K562 (cell line): Measurements from ENCODE around the gene DDX43. TPM values are rescaled to one million over a fixed set of nuclear protein-coding genes. Genes with fewer than 3 reads are reported as not detected.

Experiments used
- ATAC-seq: fragments of 200-7000 bp; cut with Tn5 transposase; 3 replicates; pipeline ENCODE4 v1.9.1; 2020; ENCODE audit warnings: moderate library complexity
- BruUV-seq: library from RNA; stranded (reverse); fragments of 400-500 nt; replicated peaks from 2 replicates; lab custom pipeline; 2021; lab: Mats Ljungman, UMichigan
- CTCF ChIA-PET: fragments of 300-600 bp; formaldehyde crosslinking; extraction: SDS; loops from one replicate; lab custom pipeline; 2021; ENCODE audit warnings: low intra/inter-chr PET ratio; lab: Yijun Ruan, JAX
- POLR2A ChIA-PET: fragments of 300-600, 350-650 bp; sonication (Branson Sonifier 250); formaldehyde crosslinking; extraction: SDS; loops from one replicate; lab custom pipeline; 2021; ENCODE audit warnings: antibody characterized with exemption, inconsistent platforms; lab: Yijun Ruan, JAX
- DNase-seq, 4 experiments: peaks; one replicate each; pipeline versions ENCODE4 v3.0.0 to v3.0.0-alpha.2; 2011 to 2018; ENCODE audit warnings: low spot score in 3 of 4, mixed read lengths in 3 of 4; ENCODE audit errors: extremely low read depth in 1 of 4
- FAIRE-seq: peaks from 2 replicates; lab custom pipeline; 2011; peaks lifted over from hg19 to GRCh38; lab: Jason Lieb, UNC
- H2AFZ ChIP-seq: 2 replicates; pipeline ENCODE4 v1.6.0; 2011; ENCODE audit warnings: low read depth, low read length, control low read depth, inconsistent platforms
- H3K27ac ChIP-seq: fragments of 200-600 bp; 3 replicates; pipeline ENCODE4 v1.8.0; 2011; ENCODE audit warnings: low read depth, mild to moderate bottlenecking, control low read depth, inconsistent platforms, low read length, moderate library complexity, mixed read lengths; ENCODE audit errors: extremely low read depth
- H3K27me3 ChIP-seq, 2 experiments: fragments of 300-600 bp in 1 of 2; 2 replicates in 1 of 2; 3 replicates in 1 of 2; pipeline versions ENCODE4 v1.6.0 to v1.8.0; 2011; ENCODE audit warnings: inconsistent platforms in 2 of 2, low read length in 2 of 2, mild to moderate bottlenecking in 1 of 2, mixed read lengths in 1 of 2, moderate library complexity in 1 of 2; ENCODE audit not compliant: control insufficient read depth in 2 of 2, insufficient read depth in 2 of 2
- H3K36me3 ChIP-seq: fragments of 300-600 bp; 3 replicates; pipeline ENCODE4 v1.8.0; 2011; ENCODE audit warnings: mild to moderate bottlenecking, low read length, inconsistent platforms; ENCODE audit not compliant: control insufficient read depth, insufficient read depth
- H3K4me1 ChIP-seq, 2 experiments: fragments of 200-600 bp in 1 of 2; replicated peaks in 1 of 2; 2 replicates in 1 of 2; 3 replicates in 1 of 2; pipeline versions ENCODE4 v1.5.1 to v1.8.0; 2011; ENCODE audit warnings: inconsistent platforms in 2 of 2, low read length in 2 of 2, mild to moderate bottlenecking in 1 of 2, mixed read lengths in 1 of 2, moderate library complexity in 1 of 2; ENCODE audit not compliant: control insufficient read depth in 2 of 2, insufficient read depth in 2 of 2
- H3K4me2 ChIP-seq: 2 replicates; pipeline ENCODE4 v1.6.1; 2011; ENCODE audit warnings: low read length, control low read depth, inconsistent platforms, mixed read lengths; ENCODE audit not compliant: insufficient read depth
- H3K4me3 ChIP-seq: fragments of 200-600 bp; sonication (generic), shearing (Covaris generic); 2 replicates; pipeline ENCODE4 v1.5.1; 2016; ENCODE audit warnings: control low read depth, inconsistent platforms
- H3K79me2 ChIP-seq: fragments of 200-600 bp; 3 replicates; pipeline ENCODE4 v1.8.0; 2011; ENCODE audit warnings: low read length, inconsistent platforms; ENCODE audit not compliant: control insufficient read depth, insufficient read depth
- H3K9ac ChIP-seq, 2 experiments: 2 replicates each; pipeline versions ENCODE4 v1.6.0 to v1.6.1; 2011; ENCODE audit warnings: low read depth in 2 of 2, low read length in 2 of 2, control low read depth in 1 of 2, inconsistent platforms in 1 of 2, mild to moderate bottlenecking in 1 of 2, mixed read lengths in 1 of 2; ENCODE audit not compliant: insufficient read depth in 1 of 2
- H3K9me1 ChIP-seq: one replicate; pipeline ENCODE4 v1.6.0; 2011; ENCODE audit warnings: inconsistent platforms, mild to moderate bottlenecking, low read length, moderate library complexity; ENCODE audit not compliant: control insufficient read depth, insufficient read depth
- H3K9me3 ChIP-seq: replicated peaks from 2 replicates; pipeline ENCODE4 v1.5.1; 2011; ENCODE audit warnings: low read depth, low read length, inconsistent platforms; ENCODE audit not compliant: control insufficient read depth, insufficient read depth
- H4K20me1 ChIP-seq: replicated peaks from 2 replicates; pipeline ENCODE4 v1.6.1; 2011; ENCODE audit warnings: low read length, inconsistent platforms, mixed read lengths; ENCODE audit not compliant: control insufficient read depth, insufficient read depth
- ATF4 ChIP-seq: fragments of 450-650 bp; formaldehyde crosslinking; IDR thresholded peaks from 2 replicates; pipeline ENCODE4 v1.4.0; 2022; ENCODE audit warnings: mild to moderate bottlenecking, moderate library complexity
- ATF7 ChIP-seq: fragments of 450-650 bp; IDR thresholded peaks from 2 replicates; pipeline ENCODE4 v1.7.1; 2014; ENCODE audit warnings: mild to moderate bottlenecking, moderate library complexity
- DPF2 ChIP-seq: fragments of 450-650 bp; IDR thresholded peaks from 2 replicates; pipeline ENCODE4 v1.6.1; 2016
- GABPA ChIP-seq: fragments of 200-800 bp; sonication (Bioruptor generic); conservative IDR thresholded peaks from 2 replicates; pipeline ENCODE4 v1.6.1; 2016; ENCODE audit warnings: low read depth, missing genetic modification characterization, missing compliant biosample characterization
- JUND ChIP-seq, 2 experiments: IDR thresholded peaks; 2 replicates in 1 of 2; 3 replicates in 1 of 2; pipeline ENCODE4 v1.6.1; 2011; ENCODE audit warnings: borderline replicate concordance in 2 of 2, low read depth in 2 of 2, low read length in 2 of 2, improper control_type of control experiment in 1 of 2, missing biosample characterization in 1 of 2, missing genetic modification characterization in 1 of 2, missing genetic modification reagents in 1 of 2
- KDM4B ChIP-seq, 2 experiments: fragments of 450-650 bp in 1 of 2; sonication (generic) in 1 of 2; IDR thresholded peaks; 2 replicates each; pipeline ENCODE4 v1.6.1; 2016 to 2017; ENCODE audit warnings: borderline replicate concordance in 2 of 2, antibody characterized with exemption in 1 of 2, low read depth in 1 of 2, mild to moderate bottlenecking in 1 of 2
- NCOA2 ChIP-seq, 2 experiments: fragments of 450-650 bp; IDR thresholded peaks; 2 replicates each; pipeline ENCODE4 v1.6.1; 2018; ENCODE audit warnings: mild to moderate bottlenecking in 2 of 2, moderate library complexity in 1 of 2; ENCODE audit not compliant: partially characterized antibody in 2 of 2
- PKNOX1 ChIP-seq: fragments of 450-650 bp; IDR thresholded peaks from 2 replicates; pipeline ENCODE4 v1.6.1; 2016
- RCOR1 ChIP-seq, 2 experiments: IDR thresholded peaks; 2 replicates each; pipeline ENCODE4 v1.6.1; 2012; ENCODE audit warnings: low read depth in 2 of 2, low read length in 2 of 2, borderline replicate concordance in 1 of 2, improper control_type of control experiment in 1 of 2
- SMARCA4 ChIP-seq: fragments of 450-650 bp; IDR thresholded peaks from 2 replicates; pipeline ENCODE4 v1.6.1; 2016
- TCF3 ChIP-seq: sonication (generic); formaldehyde crosslinking; IDR thresholded peaks from 2 replicates; pipeline ENCODE4 v1.4.0; 2020; ENCODE audit warnings: mild to moderate bottlenecking, missing genetic modification reagents
- TEAD4 ChIP-seq, 2 experiments: sonication (generic) in 1 of 2; formaldehyde crosslinking in 1 of 2; IDR thresholded peaks; 2 replicates each; pipeline versions ENCODE4 v1.6.1 to v1.8.0; 2012 to 2022; ENCODE audit warnings: borderline replicate concordance in 1 of 2, inconsistent platforms in 1 of 2, low read length in 1 of 2, mild to moderate bottlenecking in 1 of 2, missing genetic modification reagents in 1 of 2
- ZNF696 ChIP-seq: fragments of 250-450 bp; sonication (Bioruptor Pico); conservative IDR thresholded peaks from 2 replicates; pipeline ENCODE4 v1.4.0; 2020; ENCODE audit warnings: mild to moderate bottlenecking, moderate library complexity
- WGBS: fragments of 100-300 bp; shearing (Covaris generic); methylation state at CpG from one replicate; pipeline ENCODE4 v1.1.6; 2016; ENCODE audit warnings: low coverage, mixed read lengths; ENCODE audit not compliant: insufficient coverage; ENCODE audit errors: missing lambda C conversion rate; 5-methylcytosine and 5-hydroxymethylcytosine counted together
- in situ Hi-C: fragments of 300-500 bp; cut with MboI; formaldehyde crosslinking; loops from 4 replicates; pipeline ENCODE4 v1.15.0; 2018; ENCODE audit warnings: inconsistent platforms, mixed read lengths
- intact Hi-C: fragments of 100-400 bp; cut with micrococcal nuclease; formaldehyde crosslinking; loops from 2 replicates; pipeline ENCODE4 v1.14.2; 2022
- polyA plus RNA-seq, 8 experiments: library from polyadenylated mRNA; depleted of rRNA in 4 of 8; stranded (reverse) in 5 of 8; unstranded in 3 of 8; fragments of >200 nt; fragmentation: Nextera tagmentation in 2 of 8; fragmentation: Illumina TruSeq in 1 of 8; extraction: Ambion mirVana in 2 of 8; extraction: Trizol in 1 of 8; gene quantifications; 2 replicates each; pipeline versions ENCODE4 v1.2.1 to v1.2.3, GENCODE V29; 2011 to 2014; ENCODE audit warnings: inconsistent platforms in 1 of 8, missing spikeins in 1 of 8
- total RNA-seq, 7 experiments: library from RNA; depleted of rRNA in 6 of 7; stranded (reverse); fragments of >200 nt in 6 of 7; fragmentation: Illumina TruSeq in 2 of 7; extraction: Trizol in 2 of 7; gene quantifications; 2 replicates each; pipeline versions ENCODE4 v1.2.1 to v1.2.3, GENCODE V29; 2011 to 2021; ENCODE audit warnings: low replicate concordance in 1 of 7
- TF ChIP-seq, protein P1 (sequence below): fragments of 450-650 bp; IDR thresholded peaks from 2 replicates; pipeline ENCODE4 v1.6.1; 2017; ENCODE audit warnings: mild to moderate bottlenecking, moderate library complexity
- TF ChIP-seq, protein P2 (sequence below): sonication (generic); formaldehyde crosslinking; IDR thresholded peaks from 2 replicates; pipeline ENCODE4 v1.8.1; 2023; ENCODE audit warnings: mild to moderate bottlenecking, missing genetic modification reagents, moderate library complexity

The DDX43 gene
- total and polyA plus RNA-seq, 9 of the 15 experiments (the other 6 are each of a cell fraction or from before 2014, with no cell fraction given), result 0.07 to 0.88 (median 0.25) TPM

DNA sequence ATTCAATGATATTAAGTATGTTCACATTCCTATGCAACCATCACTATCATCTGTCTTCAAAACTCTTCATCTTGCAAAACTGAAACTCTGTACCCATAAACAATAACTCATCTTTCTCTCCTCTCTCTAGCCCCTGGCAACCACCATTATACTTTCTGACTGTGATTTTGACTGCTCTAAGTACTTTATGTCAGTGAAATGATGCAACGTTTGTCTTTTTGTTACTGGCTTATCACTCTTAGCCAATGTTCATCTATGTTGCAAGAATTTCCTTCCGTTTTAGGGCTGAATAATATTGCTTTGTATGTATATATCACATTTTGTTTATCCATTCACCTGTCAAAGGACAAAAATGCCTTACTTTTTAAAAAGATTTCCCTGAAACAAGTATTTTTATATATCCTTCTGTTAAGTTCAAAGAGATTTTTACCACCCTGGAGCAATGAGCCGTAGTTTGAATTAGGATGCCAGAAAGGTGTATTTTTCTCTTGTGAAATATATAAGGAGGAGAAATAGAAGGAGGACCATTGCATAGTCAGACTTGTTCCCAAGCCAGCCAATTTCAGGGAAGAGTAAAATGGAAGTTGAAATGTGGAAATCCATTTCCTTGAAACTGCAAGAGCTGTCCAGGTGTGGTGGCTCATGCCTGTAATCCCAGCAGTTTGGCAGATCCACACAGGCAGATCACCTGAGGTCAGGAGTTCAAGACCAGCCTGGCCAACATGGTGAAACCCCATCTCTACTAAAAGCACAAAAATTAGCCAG, 61.4 kb downstream of the DDX43 start:
- POLR2A ChIA-PET, result interaction anchor here (0.6 to 1.8 kb wide), 3 partner anchors 9 to 57 kb away, joined by 3 to 4 read pairs (median 3); no protein-coding TSS in a partner anchor
- no peak overlapping the region for H3K27ac ChIP-seq
- no peak overlapping the region for H3K4me2 ChIP-seq
- TF ChIP-seq, protein P1, sequence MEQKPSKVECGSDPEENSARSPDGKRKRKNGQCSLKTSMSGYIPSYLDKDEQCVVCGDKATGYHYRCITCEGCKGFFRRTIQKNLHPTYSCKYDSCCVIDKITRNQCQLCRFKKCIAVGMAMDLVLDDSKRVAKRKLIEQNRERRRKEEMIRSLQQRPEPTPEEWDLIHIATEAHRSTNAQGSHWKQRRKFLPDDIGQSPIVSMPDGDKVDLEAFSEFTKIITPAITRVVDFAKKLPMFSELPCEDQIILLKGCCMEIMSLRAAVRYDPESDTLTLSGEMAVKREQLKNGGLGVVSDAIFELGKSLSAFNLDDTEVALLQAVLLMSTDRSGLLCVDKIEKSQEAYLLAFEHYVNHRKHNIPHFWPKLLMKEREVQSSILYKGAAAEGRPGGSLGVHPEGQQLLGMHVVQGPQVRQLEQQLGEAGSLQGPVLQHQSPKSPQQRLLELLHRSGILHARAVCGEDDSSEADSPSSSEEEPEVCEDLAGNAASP, result no peak
- TF ChIP-seq KDM4B (IDR thresholded peaks at IDR 0.05; ENCODE audit: borderline replicate concordance in 2 of 2, low read depth in 1 of 2) (no peak), DPF2 (peak; percentile 77), ATF4 (CRISPR knock-in tag) (peak; percentile 89), ZNF696 (CRISPR knock-in tag) (no peak), JUND (IDR thresholded peaks at IDR 0.05; ENCODE audit: borderline replicate concordance, low read depth, low read length) (peak; percentile 76), JUND (tag; IDR thresholded peaks at IDR 0.05; ENCODE audit: borderline replicate concordance, low read depth, low read length) (no peak; the same call in 2 of the 3 replicates), SMARCA4 (peak; percentile 67; the same call in 1 of the 2 replicates), GABPA (tag) (0 out of 2 replicates have a peak, but pooled peaks have one; percentile 21), RCOR1 (IDR thresholded peaks at IDR 0.05; ENCODE audit: borderline replicate concordance in 1 of 2, low read depth in 2 of 2, low read length in 2 of 2) (peak in 1 of 2 experiments; percentile 79; a peak in 2 of 4 replicates), ATF7 (peak; percentile 77), TEAD4 (IDR thresholded peaks at IDR 0.05; ENCODE audit: low read length) (0 out of 2 replicates have a peak, but pooled peaks have one; percentile 39), TEAD4 (CRISPR knock-in tag; IDR thresholded peaks at IDR 0.05; ENCODE audit: borderline replicate concordance) (no peak), NCOA2 (IDR thresholded peaks at IDR 0.05; ENCODE audit: partially characterized antibody in 2 of 2) (no peak), PKNOX1 (peak; percentile 56), TCF3 (CRISPR knock-in tag) (0 out of 2 replicates have a peak, but pooled peaks have one; percentile 21)
- TF ChIP-seq, protein P2, sequence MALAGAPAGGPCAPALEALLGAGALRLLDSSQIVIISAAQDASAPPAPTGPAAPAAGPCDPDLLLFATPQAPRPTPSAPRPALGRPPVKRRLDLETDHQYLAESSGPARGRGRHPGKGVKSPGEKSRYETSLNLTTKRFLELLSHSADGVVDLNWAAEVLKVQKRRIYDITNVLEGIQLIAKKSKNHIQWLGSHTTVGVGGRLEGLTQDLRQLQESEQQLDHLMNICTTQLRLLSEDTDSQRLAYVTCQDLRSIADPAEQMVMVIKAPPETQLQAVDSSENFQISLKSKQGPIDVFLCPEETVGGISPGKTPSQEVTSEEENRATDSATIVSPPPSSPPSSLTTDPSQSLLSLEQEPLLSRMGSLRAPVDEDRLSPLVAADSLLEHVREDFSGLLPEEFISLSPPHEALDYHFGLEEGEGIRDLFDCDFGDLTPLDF (CRISPR knock-in tag), result no peak

More for the DNA sequence above, 61.4 kb downstream of the DDX43 start:
- no peaks in the 10 kb centered on the region for H3K27me3 ChIP-seq
- CTCF ChIA-PET, result interaction anchor here (0.7 kb wide), 1 partner anchor 1819 kb away, joined by 3 read pairs; no protein-coding TSS in a partner anchor
- H3K4me3 ChIP-seq, result no peak overlapping the region
- in situ Hi-C loops, result no loop called here
- no peaks in the 10 kb centered on the region for H3K79me2 ChIP-seq
- FAIRE-seq (peak; percentile 59), DNase-seq (peak in 1 of 4 experiments; percentile 9), ATAC-seq (peak; percentile 74)
- peaks cover 3 to 6% of the 10 kb centered on the region in 2 experiments; a peak in 4 of 5 replicates for H3K4me1 ChIP-seq
- intact Hi-C loops, result no loop called here
- BruUV-seq, result no TSS peak
- H3K9me3 ChIP-seq, result no peaks in the 10 kb centered on the region; the same call in none of the 2 replicates
- peak overlapping the region; percentile 26; the same call in 1 of the 2 replicates for H2AFZ ChIP-seq
- no peak overlapping the region for H3K9ac ChIP-seq
- 26% methylated on average over 3 of the region's 3 CpGs for WGBS
- H3K9me1 ChIP-seq, result no peaks in the 10 kb centered on the region
- no peaks in the 10 kb centered on the region for H3K36me3 ChIP-seq
- no peaks in the 10 kb centered on the region for H4K20me1 ChIP-seq
